Testis (tissue), 3 donors: ENCODE data around the gene FGF3. TPM values are rescaled to one million over a fixed set of nuclear protein-coding genes. Genes with fewer than 3 reads are reported as not detected.

Experiments
- DNase-seq: peaks from one replicate; pipeline ENCODE4 v3.0.0-alpha.2; 2019
- H3K27ac ChIP-seq, 2 donors: fragments of 200-600 bp; sonication (generic); one replicate each; pipeline ENCODE4 v1.5.1; 2019
- H3K27me3 ChIP-seq: fragments of 200-600 bp; sonication (generic); one replicate; pipeline ENCODE4 v1.5.1; 2019
- H3K36me3 ChIP-seq: fragments of 200-600 bp; sonication (generic); one replicate; pipeline ENCODE4 v1.5.1; 2017; ENCODE audit warnings: low read depth; ENCODE audit errors: missing control alignments
- H3K4me1 ChIP-seq: fragments of 200-600 bp; sonication (generic); one replicate; pipeline ENCODE4 v1.5.1; 2019
- H3K4me3 ChIP-seq, 2 donors: fragments of 200-600 bp; sonication (generic); one replicate each; pipeline ENCODE4 v1.5.1; 2017 to 2019
- H3K9me3 ChIP-seq: fragments of 200-600 bp; sonication (generic); one replicate; pipeline ENCODE4 v1.5.1; 2017
- POLR2A ChIP-seq: fragments of 450-650 bp; IDR thresholded peaks from one replicate; pipeline ENCODE4 v1.6.1; 2017; ENCODE audit warnings: antibody characterized with exemption, mild to moderate bottlenecking, moderate library complexity
- WGBS, 2 donors: methylation state at CpG; one replicate each; pipeline ENCODE4 v1.1.5; 2018; 5-methylcytosine and 5-hydroxymethylcytosine counted together
- intact Hi-C: fragments of 100-400 bp; cut with DNase I; formaldehyde crosslinking; loops from one replicate; pipeline ENCODE4 v1.15.1; 2023; ENCODE audit warnings: low total_unique reads
- polyA plus RNA-seq: library from polyadenylated mRNA; stranded (reverse); fragments of 350-450 nt; fragmentation: Illumina TruSeq; extraction: RNeasy Lipid Tissue Mini Kit (QIAGEN cat#74804); gene quantifications from one replicate; pipeline ENCODE4 v1.2.3, GENCODE V29; 2014; ENCODE audit warnings: low read depth, low replicate concordance; ENCODE audit not compliant: insufficient read depth
- total RNA-seq, 2 donors: library from RNA; depleted of rRNA; stranded (reverse); fragments of >200 nt; gene quantifications; one replicate each; pipeline ENCODE4 v1.2.3, GENCODE V29; 2016
- TF ChIP-seq, protein P1 (sequence below), 3 experiments: fragments of 450-650 bp in 2 of 3; fragments of 200-600 bp in 1 of 3; sonication (generic) in 1 of 3; IDR thresholded peaks; one replicate each; pipeline ENCODE4 v1.5.1; 2016 to 2019; ENCODE audit warnings: antibody characterized with exemption in 3 of 3, mild to moderate bottlenecking in 2 of 3, moderate library complexity in 1 of 3

FGF3 gene
- total and polyA plus RNA-seq, 3 donors from 2014 or later: 0.50 TPM; not detected in 2

GRCh38 chr11:69841859-69842698 is 22.9 kb upstream of the FGF3 start:
- TF ChIP-seq POLR2A: no peak
- TF ChIP-seq, protein P1, sequence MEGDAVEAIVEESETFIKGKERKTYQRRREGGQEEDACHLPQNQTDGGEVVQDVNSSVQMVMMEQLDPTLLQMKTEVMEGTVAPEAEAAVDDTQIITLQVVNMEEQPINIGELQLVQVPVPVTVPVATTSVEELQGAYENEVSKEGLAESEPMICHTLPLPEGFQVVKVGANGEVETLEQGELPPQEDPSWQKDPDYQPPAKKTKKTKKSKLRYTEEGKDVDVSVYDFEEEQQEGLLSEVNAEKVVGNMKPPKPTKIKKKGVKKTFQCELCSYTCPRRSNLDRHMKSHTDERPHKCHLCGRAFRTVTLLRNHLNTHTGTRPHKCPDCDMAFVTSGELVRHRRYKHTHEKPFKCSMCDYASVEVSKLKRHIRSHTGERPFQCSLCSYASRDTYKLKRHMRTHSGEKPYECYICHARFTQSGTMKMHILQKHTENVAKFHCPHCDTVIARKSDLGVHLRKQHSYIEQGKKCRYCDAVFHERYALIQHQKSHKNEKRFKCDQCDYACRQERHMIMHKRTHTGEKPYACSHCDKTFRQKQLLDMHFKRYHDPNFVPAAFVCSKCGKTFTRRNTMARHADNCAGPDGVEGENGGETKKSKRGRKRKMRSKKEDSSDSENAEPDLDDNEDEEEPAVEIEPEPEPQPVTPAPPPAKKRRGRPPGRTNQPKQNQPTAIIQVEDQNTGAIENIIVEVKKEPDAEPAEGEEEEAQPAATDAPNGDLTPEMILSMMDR (IDR thresholded peaks at IDR 0.05): peak in 1 of 3 experiments; percentile 16
- Histone ChIP-seq H3K4me1 (no peaks in the 10 kb centered on the region), H3K27ac (no peak overlapping the region), H3K9me3 (no peaks in the 10 kb centered on the region), H3K27me3 (no peaks in the 10 kb centered on the region), H3K4me3 (no peak overlapping the region), H3K36me3 (no peaks in the 10 kb centered on the region)
- intact Hi-C loops: no loop called here
- DNase-seq: no peak
- WGBS, 2 donors: 61 to 62% methylated on average over 12 to 13 of the region's 13 CpGs

- no peaks in the 10 kb centered on the region for H3K4me1 ChIP-seq
- intact Hi-C loops: no loop called here
- no peaks in the 10 kb centered on the region for H3K27me3 ChIP-seq
- no peaks in the 10 kb centered on the region for H3K9me3 ChIP-seq
- no peak for DNase-seq
- no peak overlapping the region for H3K27ac ChIP-seq
- H3K36me3 ChIP-seq: no peaks in the 10 kb centered on the region
- 83 to 98% methylated on average over 4 of the region's 4 CpGs for WGBS, 2 donors
- TF ChIP-seq POLR2A: no peak
- H3K4me3 ChIP-seq: no peak overlapping the region
These were observed 22.1 kb upstream of the FGF3 start for GRCh38 chr11:69841170-69841858.

DNA sequence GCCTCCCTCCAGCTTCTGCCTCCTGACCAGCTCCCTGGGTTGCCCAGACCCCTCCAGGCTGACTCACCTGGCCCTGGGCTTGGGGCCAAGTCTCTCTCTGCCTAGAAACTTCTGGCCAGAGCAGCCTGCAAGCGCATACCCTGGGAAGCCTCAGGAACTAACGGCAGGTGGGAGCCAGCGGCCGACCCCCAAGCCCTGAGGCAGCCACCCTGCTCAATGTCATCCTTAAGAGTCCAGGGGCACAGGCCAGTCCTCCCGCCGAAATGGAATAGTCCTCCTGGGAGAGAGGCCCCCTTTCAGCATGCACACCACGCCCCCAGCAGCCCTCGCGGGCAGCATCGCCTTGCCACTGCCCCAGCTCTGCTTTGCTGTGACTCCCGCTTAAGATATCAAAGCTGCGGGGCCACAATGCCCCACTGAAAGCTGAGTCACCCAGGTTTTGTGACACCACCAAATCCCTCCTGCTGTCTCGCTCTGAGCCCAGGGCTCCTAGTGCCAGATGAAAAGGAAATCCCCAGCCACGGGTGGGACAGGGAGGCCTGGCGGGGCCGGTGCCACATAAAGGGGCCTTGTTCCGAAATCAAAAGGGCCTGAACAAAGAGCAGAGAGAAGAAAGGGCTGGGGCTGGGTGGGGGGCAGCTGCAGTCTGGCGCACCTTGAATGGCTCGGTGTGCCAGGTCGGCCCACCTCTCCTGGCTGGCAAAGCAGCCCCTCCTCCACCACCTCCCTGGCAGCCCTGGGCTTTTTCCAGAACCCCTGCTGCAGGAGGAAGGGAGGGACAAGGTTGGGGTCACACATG is 21.4 kb upstream of the FGF3 start:
- DNase-seq: no peak
- H3K4me1 ChIP-seq: no peaks in the 10 kb centered on the region

GRCh38 chr11:69839516-69839915 is 20.3 kb upstream of the FGF3 start:
- WGBS, 2 donors: 79 to 85% methylated on average over 9 of the region's 9 CpGs
- H3K4me1 ChIP-seq: no peaks in the 10 kb centered on the region
- no peak overlapping the region for H3K27ac ChIP-seq
- H3K4me3 ChIP-seq: no peak overlapping the region
- TF ChIP-seq, protein P1 (IDR thresholded peaks at IDR 0.05): no peak
- TF ChIP-seq POLR2A: no peak
- H3K9me3 ChIP-seq: no peaks in the 10 kb centered on the region
- no peaks in the 10 kb centered on the region for H3K27me3 ChIP-seq
- intact Hi-C loops: no loop called here
- no peaks in the 10 kb centered on the region for H3K36me3 ChIP-seq
- DNase-seq: no peak

More for the DNA sequence above, 21.4 kb upstream of the FGF3 start:
- Histone ChIP-seq H3K9me3 (no peaks in the 10 kb centered on the region), H3K27me3 (no peaks in the 10 kb centered on the region), H3K36me3 (no peaks in the 10 kb centered on the region), H3K4me3 (no peak overlapping the region), H3K27ac (no peak overlapping the region)
- no peak for TF ChIP-seq POLR2A
- TF ChIP-seq, protein P1 (IDR thresholded peaks at IDR 0.05): no peak
- intact Hi-C loops: no loop called here
- WGBS, 2 donors: 65 to 79% methylated on average over 11 to 20 of the region's 20 CpGs

- H3K4me3 ChIP-seq: no peak overlapping the region
- no peaks in the 10 kb centered on the region for H3K9me3 ChIP-seq
- no peak for DNase-seq
- WGBS, 2 donors: 96% methylated on average over 5 of the region's 5 CpGs
- intact Hi-C loops: no loop called here
- H3K27ac ChIP-seq: no peak overlapping the region
- no peaks in the 10 kb centered on the region for H3K4me1 ChIP-seq
- H3K36me3 ChIP-seq: no peaks in the 10 kb centered on the region
- TF ChIP-seq, protein P1 (IDR thresholded peaks at IDR 0.05): no peak
- no peak for TF ChIP-seq POLR2A
- H3K27me3 ChIP-seq: no peaks in the 10 kb centered on the region
These were observed 18.6 kb upstream of the FGF3 start for GRCh38 chr11:69837791-69838190.
